ENCODE measurements around the gene ENOSF1. TPM values are rescaled to one million over a fixed set of nuclear protein-coding genes. Genes with fewer than 3 reads are reported as not detected.

Gene ENOSF1
- total and polyA plus RNA-seq, 2 of the 4 experiments (the other 2 are of a cell fraction) = 12.2 to 12.6 TPM

DNA sequence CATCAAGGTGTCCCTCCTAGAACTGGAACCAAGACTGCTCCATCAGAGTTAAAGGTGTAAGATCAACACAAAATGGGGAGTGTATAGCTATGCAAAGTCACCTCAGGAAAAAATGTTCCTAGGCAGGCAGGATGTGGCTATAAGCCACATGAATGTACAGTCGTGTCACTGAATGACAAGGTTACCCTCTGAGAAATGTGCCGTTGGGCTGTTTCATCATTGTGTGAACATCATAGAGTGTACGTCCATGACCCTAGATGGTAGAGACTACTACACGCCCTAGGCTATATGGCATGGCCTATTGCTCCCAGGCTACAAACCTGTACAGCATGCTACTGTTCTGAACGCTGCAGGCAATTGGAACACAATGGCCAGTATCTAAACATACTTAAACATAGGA is 30.4 kb downstream of the ENOSF1 start:
- Histone ChIP-seq H2AFZ (replicated peaks; ENCODE audit: low read length, poor library complexity) (no peak overlapping the region), H3K4me1 (ENCODE audit: control insufficient read depth, insufficient read depth, low read length) (no peaks in the 10 kb centered on the region), H2BK20ac (ENCODE audit: low read depth, low read length) (no peak overlapping the region), H3K4ac (ENCODE audit: low read depth, low read length) (no peak overlapping the region), H2AK9ac (replicated peaks; ENCODE audit: low read depth, low read length, poor library complexity) (no peak overlapping the region), H3K14ac (replicated peaks; ENCODE audit: low read depth, low read length) (no peak overlapping the region), H3K4me2 (ENCODE audit: low read depth, low read length) (no peak overlapping the region), H2AK5ac (ENCODE audit: low read depth, low read length) (no peak overlapping the region), H3K79me1 (ENCODE audit: low read depth in 1 of 2, low read length in 2 of 2) (no peaks in the 10 kb centered on the region), H3K23ac (ENCODE audit: low read depth, low read length) (no peak overlapping the region), H3K27ac (ENCODE audit: insufficient read depth, low read length) (no peak overlapping the region), H3K9ac (ENCODE audit: low read depth, low read length) (no peak overlapping the region), H4K8ac (ENCODE audit: low read depth in 2 of 2, low read length in 2 of 2) (no peak overlapping the region), H2BK5ac (ENCODE audit: low read depth, low read length, poor library complexity, severe bottlenecking) (no peak overlapping the region), H3K36me3 (ENCODE audit: control insufficient read depth, insufficient read depth, low read length) (peaks cover 26% of the 10 kb centered on the region), H3K4me3 (ENCODE audit: insufficient read depth, low read depth, low read length) (no peak overlapping the region), H4K91ac (ENCODE audit: insufficient read depth, low read depth, low read length) (no peak overlapping the region), H3K9me3 (ENCODE audit: control insufficient read depth, insufficient read depth, low read length) (no peaks in the 10 kb centered on the region), H4K5ac (ENCODE audit: low read depth, low read length) (no peak overlapping the region), H4K20me1 (ENCODE audit: insufficient read depth, low read length) (no peaks in the 10 kb centered on the region), H3K9me1 (ENCODE audit: insufficient read depth, low read length) (peaks cover 3% of the 10 kb centered on the region; the same call in 1 of the 2 replicates), H2BK120ac (ENCODE audit: low read depth, low read length) (no peak overlapping the region), H2BK15ac (ENCODE audit: low read depth, low read length) (no peak overlapping the region), H3K56ac (ENCODE audit: extremely low read depth, insufficient read depth, low read length) (no peak overlapping the region), H3K27me3 (ENCODE audit: control insufficient read depth, insufficient read depth, low read length) (no peaks in the 10 kb centered on the region), H3K18ac (ENCODE audit: low read depth, low read length) (no peak overlapping the region)
- TF ChIP-seq RFX5 (IDR thresholded peaks at IDR 0.05; ENCODE audit: low read depth, low read length) (no peak), MXI1 (IDR thresholded peaks at IDR 0.05; ENCODE audit: borderline replicate concordance, low read depth, low read length) (no peak), NFE2L2 (IDR thresholded peaks at IDR 0.05; ENCODE audit: low read depth, low read length) (no peak), MAFK (IDR thresholded peaks at IDR 0.05; ENCODE audit: low read depth, low read length) (no peak)
- TF ChIP-seq, protein P1, sequence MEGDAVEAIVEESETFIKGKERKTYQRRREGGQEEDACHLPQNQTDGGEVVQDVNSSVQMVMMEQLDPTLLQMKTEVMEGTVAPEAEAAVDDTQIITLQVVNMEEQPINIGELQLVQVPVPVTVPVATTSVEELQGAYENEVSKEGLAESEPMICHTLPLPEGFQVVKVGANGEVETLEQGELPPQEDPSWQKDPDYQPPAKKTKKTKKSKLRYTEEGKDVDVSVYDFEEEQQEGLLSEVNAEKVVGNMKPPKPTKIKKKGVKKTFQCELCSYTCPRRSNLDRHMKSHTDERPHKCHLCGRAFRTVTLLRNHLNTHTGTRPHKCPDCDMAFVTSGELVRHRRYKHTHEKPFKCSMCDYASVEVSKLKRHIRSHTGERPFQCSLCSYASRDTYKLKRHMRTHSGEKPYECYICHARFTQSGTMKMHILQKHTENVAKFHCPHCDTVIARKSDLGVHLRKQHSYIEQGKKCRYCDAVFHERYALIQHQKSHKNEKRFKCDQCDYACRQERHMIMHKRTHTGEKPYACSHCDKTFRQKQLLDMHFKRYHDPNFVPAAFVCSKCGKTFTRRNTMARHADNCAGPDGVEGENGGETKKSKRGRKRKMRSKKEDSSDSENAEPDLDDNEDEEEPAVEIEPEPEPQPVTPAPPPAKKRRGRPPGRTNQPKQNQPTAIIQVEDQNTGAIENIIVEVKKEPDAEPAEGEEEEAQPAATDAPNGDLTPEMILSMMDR (conservative IDR thresholded peaks at IDR 0.05; ENCODE audit: low read depth, low read length) = no peak
- intact Hi-C loops (cut with micrococcal nuclease) = no loop called here
- ATAC-seq (ENCODE audit: low read depth) (no peak), DNase-seq (no peak)
- 100% methylated on average over 1 of the region's 5 CpGs; no CpG with 5 or more reads in 1 of the 2 experiments for WGBS, 2 experiments (ENCODE audit: extremely low coverage in 2 of 2, insufficient read length in 1 of 2)
- in situ Hi-C loops (cut with MboI; ENCODE audit: low sequenced_read_pairs) = no loop called here
- CTCF ChIA-PET = no interaction called here
- POLR2A ChIA-PET (ENCODE audit: unreplicated experiment) = no interaction called here
- no TSS peak for BruUV-seq (replicated peaks)
- dilution Hi-C loops (cut with HindIII; ENCODE audit: low sequenced_read_pairs, unreplicated experiment) = no loop called here
